GM12891 (cell line): ENCODE data around the gene DDA1.

ENCODE experiments used
- PAX5 ChIP-seq: IDR thresholded peaks from 2 replicates; pipeline ENCODE4 v1.6.1; 2011; ENCODE audit warnings: low read length, moderate library complexity, mild to moderate bottlenecking; ENCODE audit not compliant: insufficient read depth, severe bottlenecking
- POLR2A ChIP-seq: IDR thresholded peaks from 2 replicates; pipeline ENCODE4 v1.6.1; 2011; ENCODE audit warnings: low read depth, low read length, control low read depth
- POLR2AphosphoS5 ChIP-seq: IDR thresholded peaks from 2 replicates; pipeline ENCODE4 v1.6.1; 2011; ENCODE audit warnings: low read depth, low read length, control low read depth
- SPI1 ChIP-seq: IDR thresholded peaks from 2 replicates; pipeline ENCODE4 v1.6.1; 2011; ENCODE audit warnings: low read depth, low read length, control low read depth
- TAF1 ChIP-seq: IDR thresholded peaks from 2 replicates; pipeline ENCODE4 v1.6.1; 2011; ENCODE audit warnings: low read depth, low read length, control low read depth

DNA sequence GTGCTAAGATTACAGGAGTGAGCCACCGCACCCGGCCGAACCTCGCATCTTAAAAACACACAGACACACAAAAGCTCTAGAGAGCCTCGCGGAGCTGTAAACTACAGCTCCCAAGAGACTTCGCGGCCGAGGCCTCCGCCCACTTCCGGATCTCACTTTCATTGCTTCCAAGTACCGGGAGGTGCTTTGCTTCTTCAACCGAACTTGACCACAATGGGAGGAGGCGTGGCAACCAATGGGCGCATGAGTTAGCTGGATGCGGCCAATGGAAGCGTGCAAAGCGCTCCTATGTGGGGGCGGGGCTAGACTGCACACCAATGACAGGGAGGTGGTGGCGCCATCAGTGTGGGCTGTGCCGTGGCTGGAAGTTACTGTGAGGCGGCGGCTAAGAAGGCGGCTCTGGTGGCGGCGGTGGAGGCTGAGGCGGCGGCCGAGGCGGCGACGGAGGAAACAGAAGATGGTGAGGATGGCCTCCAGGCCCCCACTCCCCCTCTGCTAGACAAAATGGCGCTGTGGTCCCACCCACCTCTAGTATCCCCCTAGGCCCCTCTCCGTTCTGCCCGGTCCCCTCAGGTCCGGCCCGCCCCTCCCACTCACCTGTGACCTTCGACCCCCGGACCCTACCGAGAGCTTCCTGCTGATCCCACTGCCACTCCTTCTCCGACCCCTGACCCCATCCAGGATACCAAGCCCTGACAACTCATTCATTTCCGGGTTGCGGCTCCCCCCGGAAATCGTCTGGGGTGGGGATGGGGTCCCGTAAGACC lies at the start of gene DDA1:
- TF ChIP-seq POLR2A (peak; percentile 59; the same call in 1 of the 2 replicates), TAF1 (peak; percentile 61; the same call in 1 of the 2 replicates), POLR2AphosphoS5 (peak; percentile 70; the same call in 1 of the 2 replicates), PAX5 (no peak), SPI1 (peak; percentile 29; the same call in 1 of the 2 replicates)
